OCI-M1 (cell line): ENCODE data around the gene HDAC11.
"Not testable (repeated sequence)": the region's sequence is repeated elsewhere in the genome, so short reads cannot be mapped to it uniquely, and the experiment has no call there.

Source experiments
- DNase-seq: peaks from one replicate; lab custom pipeline; 2025; lab: John Stamatoyannopoulos, UW

The HDAC11 gene

GRCh38 chr3:13493867-13494441 lies 13.8 kb downstream of the HDAC11 start:
- DNase-seq, result no peak

GRCh38 chr3:13494463-13495350 lies 14.6 kb downstream of the HDAC11 start:
- peak; percentile 9 for DNase-seq

GRCh38 chr3:13495351-13495813 lies 15.3 kb downstream of the HDAC11 start:
- DNase-seq, result no peak

- DNase-seq, result peak; percentile 84
Measured at GRCh38 chr3:13495921-13496723, 16.0 kb downstream of the HDAC11 start.

GRCh38 chr3:13496879-13497278 lies 16.8 kb downstream of the HDAC11 start:
- no peak for DNase-seq

- no peak for DNase-seq
Measured at GRCh38 chr3:13497386-13497785, 17.3 kb downstream of the HDAC11 start.

GRCh38 chr3:13498354-13499060 lies 18.4 kb downstream of the HDAC11 start:
- DNase-seq, result no peak

GRCh38 chr3:13499246-13499645 lies 19.1 kb downstream of the HDAC11 start:
- DNase-seq, result not testable (repeated sequence)

GRCh38 chr3:13500133-13500885 lies 20.2 kb downstream of the HDAC11 start:
- peak; percentile 6 for DNase-seq

- no peak for DNase-seq
Measured at GRCh38 chr3:13501056-13501455, 20.9 kb downstream of the HDAC11 start.

- DNase-seq, result no peak
Measured at GRCh38 chr3:13501521-13501920, 21.4 kb downstream of the HDAC11 start.

- no peak for DNase-seq
Measured at GRCh38 chr3:13501958-13502790, 22.1 kb downstream of the HDAC11 start.

- no peak for DNase-seq
Measured at GRCh38 chr3:13502791-13503060, 22.6 kb downstream of the HDAC11 start.

- DNase-seq, result no peak
Measured at GRCh38 chr3:13504161-13504831, 24.2 kb downstream of the HDAC11 start.

GRCh38 chr3:13505147-13506130 lies 25.3 kb downstream of the HDAC11 start:
- DNase-seq, result no peak

GRCh38 chr3:13506239-13506638 lies 26.1 kb downstream of the HDAC11 start:
- no peak for DNase-seq

- no peak for DNase-seq
Measured at GRCh38 chr3:13506680-13507079, 26.6 kb downstream of the HDAC11 start.

- no peak for DNase-seq
Measured at GRCh38 chr3:13507247-13507569, 27.1 kb downstream of the HDAC11 start.
